ENCODE measurements around the gene MDFIC2. TPM values are rescaled to one million over a fixed set of nuclear protein-coding genes. Genes with fewer than 3 reads are reported as not detected.

MDFIC2 gene
- total and polyA plus RNA-seq, 2 donors (not counting 3 experiments of a cell fraction or from before 2014, with no cell fraction given), result not detected

DNA sequence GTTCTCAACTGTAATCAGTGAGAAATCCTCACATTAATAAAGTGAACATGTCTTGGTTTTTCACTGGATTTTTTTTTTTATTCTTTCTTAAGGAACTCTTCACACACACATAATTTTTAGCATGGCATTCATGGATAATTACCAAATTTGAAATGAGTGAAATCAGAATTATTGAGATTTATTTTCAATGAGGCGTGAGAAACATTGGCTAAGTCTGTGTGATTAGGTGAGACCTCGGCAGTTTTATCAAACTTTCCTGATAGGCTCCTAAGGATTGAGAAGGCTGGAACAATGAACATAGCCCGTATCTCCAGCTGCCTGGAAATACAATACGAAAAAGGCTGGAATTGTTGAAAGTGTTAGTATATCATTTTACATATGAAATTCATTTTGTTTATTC, 35.5 kb downstream of the MDFIC2 start:
- ChIA-PET POLR2A (no interaction called here), CTCF (no interaction called here)
- Histone ChIP-seq H4K20me1 (replicated peaks; ENCODE audit: control insufficient read depth, extremely low read depth, insufficient read depth, low read length) (no peaks in the 10 kb centered on the region), H3K4me1 (ENCODE audit: control insufficient read depth, extremely low read depth, insufficient read depth, low read length) (no peaks in the 10 kb centered on the region), H3K9me3 (replicated peaks; ENCODE audit: control insufficient read depth, insufficient read depth, low read length) (no peaks in the 10 kb centered on the region), H3K4me2 (ENCODE audit: insufficient read depth, low read length) (no peak overlapping the region), H3K79me2 (ENCODE audit: control insufficient read depth, insufficient read depth, low read length) (no peaks in the 10 kb centered on the region), H3K27me3 (ENCODE audit: control insufficient read depth in 2 of 2, insufficient read depth in 2 of 2, low read length in 2 of 2) (no peaks in the 10 kb centered on the region), H3K9ac (replicated peaks; ENCODE audit: extremely low read depth, insufficient read depth, low read length) (no peak overlapping the region), H3K36me3 (ENCODE audit: control insufficient read depth in 2 of 2, extremely low read depth in 1 of 2, insufficient read depth in 2 of 2, low read length in 2 of 2) (no peaks in the 10 kb centered on the region), H2AFZ (ENCODE audit: low read depth, low read length) (no peak overlapping the region), H3K4me3 (replicated peaks in 1 of 3; ENCODE audit: insufficient read depth in 1 of 3, low read depth in 1 of 3, low read length in 3 of 3) (no peak overlapping the region), H3K27ac (ENCODE audit: insufficient read depth, low read depth, low read length) (no peak overlapping the region), H3K9me1 (replicated peaks; ENCODE audit: control insufficient read depth, extremely low read depth, insufficient read depth, low read length) (no peaks in the 10 kb centered on the region)
- DNase-seq (ENCODE audit: low read depth, low spot score), result no peak
- intact Hi-C loops (cut with micrococcal nuclease) (no loop called here), dilution Hi-C loops (cut with MboI; ENCODE audit: extremely low pct_ligation_motif_present, low sequenced_read_pairs) (no loop called here)
- no peak for FAIRE-seq
- no TSS peak for BruUV-seq (replicated peaks)
- no peak for TF ChIP-seq POLR2AphosphoS5 (IDR thresholded peaks at IDR 0.05; ENCODE audit: insufficient read depth, low read depth, low read length)
- no peak for TF ChIP-seq POLR2A (IDR thresholded peaks at IDR 0.05; ENCODE audit: low read depth, low read length)
- TF ChIP-seq FOS (IDR thresholded peaks at IDR 0.05; ENCODE audit: borderline replicate concordance, insufficient read depth, low read length), result no peak

DNA sequence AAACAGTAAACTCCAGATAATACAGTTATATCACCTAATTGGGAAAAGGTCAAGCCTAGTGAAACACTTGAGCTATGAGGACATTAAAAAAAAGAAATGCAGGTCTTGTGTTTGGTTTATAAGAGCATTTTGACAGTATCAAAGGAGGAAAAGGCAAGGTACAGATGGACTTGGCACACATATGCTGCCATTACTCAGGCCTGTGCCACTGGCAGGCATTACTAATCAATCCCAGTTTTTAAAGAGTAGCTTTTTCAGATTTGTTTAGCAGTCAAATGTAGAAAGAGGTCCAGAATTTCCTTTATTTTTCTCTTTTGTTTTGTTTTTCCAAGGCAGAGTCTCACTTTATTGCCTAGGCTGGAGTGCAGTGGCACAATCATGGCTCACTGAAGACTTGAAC, 38.9 kb downstream of the MDFIC2 start:
- no peak for DNase-seq (ENCODE audit: low read depth, low spot score)
- POLR2A ChIA-PET, result no interaction called here

More for the DNA sequence above, 38.9 kb downstream of the MDFIC2 start:
- Histone ChIP-seq H3K9me3 (replicated peaks; ENCODE audit: control insufficient read depth, insufficient read depth, low read length) (no peaks in the 10 kb centered on the region), H4K20me1 (replicated peaks; ENCODE audit: control insufficient read depth, extremely low read depth, insufficient read depth, low read length) (no peaks in the 10 kb centered on the region), H3K27ac (ENCODE audit: insufficient read depth, low read depth, low read length) (no peak overlapping the region), H2AFZ (ENCODE audit: low read depth, low read length) (peak overlapping the region; percentile 44), H3K9ac (replicated peaks; ENCODE audit: extremely low read depth, insufficient read depth, low read length) (no peak overlapping the region), H3K4me1 (ENCODE audit: control insufficient read depth, extremely low read depth, insufficient read depth, low read length) (no peaks in the 10 kb centered on the region), H3K4me2 (ENCODE audit: insufficient read depth, low read length) (no peak overlapping the region), H3K36me3 (ENCODE audit: control insufficient read depth in 2 of 2, extremely low read depth in 1 of 2, insufficient read depth in 2 of 2, low read length in 2 of 2) (no peaks in the 10 kb centered on the region), H3K79me2 (ENCODE audit: control insufficient read depth, insufficient read depth, low read length) (no peaks in the 10 kb centered on the region), H3K9me1 (replicated peaks; ENCODE audit: control insufficient read depth, extremely low read depth, insufficient read depth, low read length) (no peaks in the 10 kb centered on the region), H3K27me3 (ENCODE audit: control insufficient read depth in 2 of 2, insufficient read depth in 2 of 2, low read length in 2 of 2) (no peaks in the 10 kb centered on the region), H3K4me3 (replicated peaks in 1 of 3; ENCODE audit: insufficient read depth in 1 of 3, low read depth in 1 of 3, low read length in 3 of 3) (no peak overlapping the region)
- BruUV-seq (replicated peaks), result no TSS peak
- CTCF ChIA-PET, result no interaction called here
- no peak for TF ChIP-seq MYC (IDR thresholded peaks at IDR 0.05; ENCODE audit: low read depth, low read length)
- TF ChIP-seq POLR2A (IDR thresholded peaks at IDR 0.05; ENCODE audit: low read depth, low read length), result no peak
- TF ChIP-seq GATA2 (IDR thresholded peaks at IDR 0.05; ENCODE audit: insufficient read depth, insufficient read length, low read depth, low read length), result no peak
- TF ChIP-seq, protein P1, sequence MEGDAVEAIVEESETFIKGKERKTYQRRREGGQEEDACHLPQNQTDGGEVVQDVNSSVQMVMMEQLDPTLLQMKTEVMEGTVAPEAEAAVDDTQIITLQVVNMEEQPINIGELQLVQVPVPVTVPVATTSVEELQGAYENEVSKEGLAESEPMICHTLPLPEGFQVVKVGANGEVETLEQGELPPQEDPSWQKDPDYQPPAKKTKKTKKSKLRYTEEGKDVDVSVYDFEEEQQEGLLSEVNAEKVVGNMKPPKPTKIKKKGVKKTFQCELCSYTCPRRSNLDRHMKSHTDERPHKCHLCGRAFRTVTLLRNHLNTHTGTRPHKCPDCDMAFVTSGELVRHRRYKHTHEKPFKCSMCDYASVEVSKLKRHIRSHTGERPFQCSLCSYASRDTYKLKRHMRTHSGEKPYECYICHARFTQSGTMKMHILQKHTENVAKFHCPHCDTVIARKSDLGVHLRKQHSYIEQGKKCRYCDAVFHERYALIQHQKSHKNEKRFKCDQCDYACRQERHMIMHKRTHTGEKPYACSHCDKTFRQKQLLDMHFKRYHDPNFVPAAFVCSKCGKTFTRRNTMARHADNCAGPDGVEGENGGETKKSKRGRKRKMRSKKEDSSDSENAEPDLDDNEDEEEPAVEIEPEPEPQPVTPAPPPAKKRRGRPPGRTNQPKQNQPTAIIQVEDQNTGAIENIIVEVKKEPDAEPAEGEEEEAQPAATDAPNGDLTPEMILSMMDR (IDR thresholded peaks at IDR 0.05; ENCODE audit: extremely low read depth in 1 of 2, insufficient read depth in 1 of 2, low read depth in 1 of 2, low read length in 2 of 2), result no peak
- TF ChIP-seq POLR2AphosphoS5 (IDR thresholded peaks at IDR 0.05; ENCODE audit: insufficient read depth, low read depth, low read length), result no peak
- TF ChIP-seq FOS (IDR thresholded peaks at IDR 0.05; ENCODE audit: borderline replicate concordance, insufficient read depth, low read length), result no peak
- no peak for TF ChIP-seq JUN (IDR thresholded peaks at IDR 0.05; ENCODE audit: borderline replicate concordance, insufficient read depth, insufficient read length, low read depth)
- no peak for TF ChIP-seq EZH2 (IDR thresholded peaks at IDR 0.05; ENCODE audit: borderline replicate concordance, low read depth, low read length, severe bottlenecking)
- TF ChIP-seq, protein P2, sequence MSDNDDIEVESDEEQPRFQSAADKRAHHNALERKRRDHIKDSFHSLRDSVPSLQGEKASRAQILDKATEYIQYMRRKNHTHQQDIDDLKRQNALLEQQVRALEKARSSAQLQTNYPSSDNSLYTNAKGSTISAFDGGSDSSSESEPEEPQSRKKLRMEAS (IDR thresholded peaks at IDR 0.05; ENCODE audit: insufficient read depth, insufficient read length), result no peak
- dilution Hi-C loops (cut with MboI; ENCODE audit: extremely low pct_ligation_motif_present, low sequenced_read_pairs) (no loop called here), intact Hi-C loops (cut with micrococcal nuclease) (no loop called here)
- no peak for FAIRE-seq
